Glomerular endothelial cell (primary cell): ENCODE data around the gene DIAPH1. TPM values are rescaled to one million over a fixed set of nuclear protein-coding genes. Genes with fewer than 3 reads are reported as not detected.
"Not testable (repeated sequence)": the region's sequence is repeated elsewhere in the genome, so short reads cannot be mapped to it uniquely, and the experiment has no call there.

Experiments used
- DNase-seq: peaks from one replicate; pipeline ENCODE4 v3.0.0-alpha.2; 2011; ENCODE audit warnings: low read depth, low spot score; ENCODE audit errors: extremely low read depth
- total RNA-seq: library from RNA; depleted of rRNA; stranded (reverse); fragments of >200 nt; gene quantifications from 2 replicates; pipeline ENCODE4 v1.2.3, GENCODE V29; 2015

DIAPH1 gene
- total RNA-seq, 1 donor from 2014 or later: 94.1 TPM

GRCh38 chr5:141613344-141613743 is 5.5 kb downstream of the DIAPH1 start:
- DNase-seq: no peak

- DNase-seq: no peak
These were observed 7.5 kb downstream of the DIAPH1 start for GRCh38 chr5:141611289-141611688.

GRCh38 chr5:141609921-141610320 is 8.9 kb downstream of the DIAPH1 start:
- not testable (repeated sequence) for DNase-seq

- DNase-seq: no peak
These were observed 9.8 kb downstream of the DIAPH1 start for GRCh38 chr5:141609044-141609443.

GRCh38 chr5:141608557-141608956 is 10.2 kb downstream of the DIAPH1 start:
- DNase-seq: no peak

- no peak for DNase-seq
These were observed 10.8 kb downstream of the DIAPH1 start for GRCh38 chr5:141608046-141608445.

- no peak for DNase-seq
These were observed 13.1 kb downstream of the DIAPH1 start for GRCh38 chr5:141605523-141606277.

- DNase-seq: no peak
These were observed 14.7 kb downstream of the DIAPH1 start for GRCh38 chr5:141603923-141604717.

GRCh38 chr5:141602606-141603005 is 16.2 kb downstream of the DIAPH1 start:
- no peak for DNase-seq

- no peak for DNase-seq
These were observed 20.1 kb downstream of the DIAPH1 start for GRCh38 chr5:141598391-141599345.

- no peak for DNase-seq
These were observed 21.0 kb downstream of the DIAPH1 start for GRCh38 chr5:141597814-141598213.

GRCh38 chr5:141597394-141597793 is 21.4 kb downstream of the DIAPH1 start:
- no peak for DNase-seq

GRCh38 chr5:141596867-141597266 is 21.9 kb downstream of the DIAPH1 start:
- DNase-seq: no peak

GRCh38 chr5:141590127-141590526 is 28.7 kb downstream of the DIAPH1 start:
- no peak for DNase-seq

- no peak for DNase-seq
These were observed 32.6 kb downstream of the DIAPH1 start for GRCh38 chr5:141586246-141586645.

GRCh38 chr5:141585594-141585993 is 33.2 kb downstream of the DIAPH1 start:
- DNase-seq: no peak

- no peak for DNase-seq
These were observed 44.7 kb downstream of the DIAPH1 start for GRCh38 chr5:141574122-141574510.

- no peak for DNase-seq
These were observed 45.2 kb downstream of the DIAPH1 start for GRCh38 chr5:141573489-141574121.

- no peak for DNase-seq
These were observed 48.1 kb downstream of the DIAPH1 start for GRCh38 chr5:141570655-141571054.

GRCh38 chr5:141567513-141568117 is 51.2 kb downstream of the DIAPH1 start:
- DNase-seq: no peak
